GM11168 (cell line): ENCODE data around the gene BCL2L1.
"Not testable (repeated sequence)": the region's sequence is repeated elsewhere in the genome, so short reads cannot be mapped to it uniquely, and the experiment has no call there.

Experiments used
- in situ Hi-C: fragments of 300-500 bp; cut with MboI; formaldehyde crosslinking; loops from one replicate; pipeline ENCODE4 v1.12.0; 2022; ENCODE audit warnings: low sequenced_read_pairs; ENCODE audit not compliant: unreplicated experiment

BCL2L1 gene

DNA sequence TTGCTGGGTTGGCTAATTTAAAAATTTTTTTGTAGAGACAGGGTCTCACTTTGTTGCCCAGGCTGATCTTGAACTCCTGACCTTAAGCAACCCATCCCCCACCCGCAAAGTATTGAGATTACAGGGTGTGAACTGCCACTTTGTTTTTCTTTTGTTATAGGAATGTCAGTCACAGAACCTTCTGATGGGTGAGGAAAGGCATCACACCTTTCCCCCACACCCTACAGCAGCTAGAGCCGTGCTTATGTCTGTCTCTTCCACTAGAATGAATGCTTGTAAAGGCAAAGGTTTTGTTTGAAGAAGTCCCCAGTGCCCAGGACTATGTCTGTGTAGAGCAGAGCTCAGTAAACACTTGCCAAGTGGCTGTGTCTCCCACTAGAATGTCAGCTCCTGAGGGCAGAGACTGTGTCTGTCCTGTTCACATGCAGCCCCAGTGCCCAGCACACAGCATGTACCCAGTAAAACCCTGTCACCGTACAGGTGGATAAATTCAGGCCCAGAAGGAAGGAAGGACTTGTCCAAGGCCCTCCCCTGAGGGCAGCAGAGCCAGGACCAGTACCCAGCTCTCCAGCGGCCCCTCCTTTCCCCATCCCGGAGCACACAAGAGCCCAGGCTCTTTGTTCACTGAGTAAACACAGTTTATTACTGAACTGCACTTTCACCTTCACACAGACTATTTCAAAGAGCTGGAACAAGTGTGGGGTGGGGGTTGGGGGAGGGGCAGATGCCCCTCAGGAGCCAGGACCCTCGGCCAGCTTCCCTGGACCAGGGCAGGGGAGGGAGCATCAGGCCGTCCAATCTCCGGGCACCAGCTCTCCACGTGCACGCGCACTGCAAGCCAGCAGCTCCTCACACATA is 58.6 kb downstream of the BCL2L1 start:
- in situ Hi-C loops = loop anchor here (5.0 kb wide), 1 partner anchor 53 kb away; no protein-coding TSS in a partner anchor

DNA sequence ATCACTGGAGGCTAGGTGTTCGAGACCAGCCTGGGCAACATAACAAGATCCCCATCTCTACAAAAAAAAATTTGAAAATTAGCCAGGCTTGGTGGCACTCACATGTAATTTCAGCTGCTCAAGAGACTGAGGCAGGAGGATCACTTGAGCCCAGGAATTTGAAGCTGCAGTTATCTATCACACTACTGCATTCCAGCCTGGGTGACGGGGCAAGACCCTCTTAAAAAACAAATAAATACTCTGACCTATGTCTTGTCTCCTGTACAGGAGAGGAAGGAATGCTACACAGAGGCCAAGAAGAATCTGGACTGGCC is 59.2 kb downstream of the BCL2L1 start:
- in situ Hi-C loops = loop anchor here (5.0 kb wide), 1 partner anchor 54 kb away; no protein-coding TSS in a partner anchor

DNA sequence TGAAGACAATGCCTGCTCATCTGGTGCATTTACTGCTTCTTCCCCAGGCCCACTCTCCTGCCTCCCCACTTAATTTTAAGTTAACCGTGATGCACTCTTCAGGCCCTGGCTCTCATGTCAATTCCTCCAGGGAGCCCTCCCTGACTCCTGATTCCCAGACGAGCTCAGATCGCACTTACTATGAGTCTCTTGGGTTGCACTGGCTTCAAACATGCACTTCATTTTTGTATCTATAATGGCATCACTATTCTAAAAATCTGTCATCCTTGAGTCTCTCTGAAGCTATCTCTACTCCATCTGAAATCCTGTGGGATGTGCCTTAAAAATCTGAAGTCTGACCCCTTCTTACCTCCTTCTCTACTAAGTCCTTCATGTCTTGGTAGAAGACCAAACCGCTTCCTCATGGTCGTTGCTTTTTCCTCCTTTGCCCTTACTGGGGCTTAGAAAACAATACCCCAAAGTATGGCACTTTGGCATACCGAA is 60.3 kb downstream of the BCL2L1 start:
- in situ Hi-C loops = loop anchor here (5.0 kb wide), 1 partner anchor 55 kb away; no protein-coding TSS in a partner anchor

DNA sequence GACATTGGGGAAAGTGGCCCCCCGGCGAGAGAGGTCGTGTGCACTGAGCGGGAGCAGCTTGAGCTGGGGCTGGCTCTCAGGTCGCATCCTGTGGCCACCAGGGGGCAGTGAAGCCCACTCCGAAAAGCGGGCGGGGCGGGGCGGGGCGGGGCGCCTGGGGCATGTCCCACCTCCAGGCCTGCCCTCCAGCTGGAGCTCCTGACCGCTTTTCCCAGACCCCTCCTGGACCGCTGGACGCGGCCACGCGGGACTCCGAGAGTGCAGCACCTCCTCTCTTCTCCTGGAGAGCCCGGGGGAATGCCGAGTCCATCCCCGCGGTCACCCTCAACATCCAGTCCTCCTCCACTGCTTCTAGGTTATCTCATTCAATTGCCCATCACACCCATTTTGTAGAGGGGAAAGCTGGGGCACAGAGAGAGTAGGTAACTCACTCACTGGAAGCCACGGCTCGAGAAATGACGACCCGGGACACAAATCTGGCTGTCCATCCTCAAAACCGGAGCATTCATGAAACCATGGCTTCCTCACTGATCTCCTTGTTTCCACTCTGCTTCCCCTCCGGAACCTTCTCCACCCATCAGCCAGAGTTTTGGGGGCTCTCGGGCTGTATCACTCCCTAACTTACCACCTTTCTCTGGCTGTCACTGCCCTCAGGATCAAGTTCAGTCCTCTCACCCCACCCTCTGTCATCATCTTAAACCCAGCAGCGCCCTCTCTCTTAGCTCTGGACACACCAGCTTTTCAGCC is 60.9 kb downstream of the BCL2L1 start:
- in situ Hi-C loops = loop anchor here (5.0 kb wide), 1 partner anchor 56 kb away; no protein-coding TSS in a partner anchor

DNA sequence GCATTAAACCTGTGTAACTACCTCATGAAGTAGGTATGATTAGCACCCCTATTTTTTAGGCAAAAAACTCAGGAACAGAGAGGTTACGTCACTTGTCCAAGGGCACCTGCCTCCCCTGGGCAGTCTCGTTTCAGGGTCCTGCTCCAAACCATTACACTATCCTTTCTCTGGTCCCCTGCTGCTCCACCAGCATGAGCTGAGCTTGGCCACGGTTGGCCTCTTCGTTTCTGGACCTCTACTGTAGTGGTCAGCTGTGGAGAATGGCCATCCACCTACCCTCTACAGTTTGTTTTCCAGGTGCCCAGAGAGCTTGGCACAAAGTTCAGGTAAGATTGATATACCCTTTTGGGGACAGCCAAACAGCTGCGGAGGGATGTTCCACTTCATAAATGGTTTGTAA is 68.1 kb downstream of the BCL2L1 start:
- in situ Hi-C loops = no loop called here

DNA sequence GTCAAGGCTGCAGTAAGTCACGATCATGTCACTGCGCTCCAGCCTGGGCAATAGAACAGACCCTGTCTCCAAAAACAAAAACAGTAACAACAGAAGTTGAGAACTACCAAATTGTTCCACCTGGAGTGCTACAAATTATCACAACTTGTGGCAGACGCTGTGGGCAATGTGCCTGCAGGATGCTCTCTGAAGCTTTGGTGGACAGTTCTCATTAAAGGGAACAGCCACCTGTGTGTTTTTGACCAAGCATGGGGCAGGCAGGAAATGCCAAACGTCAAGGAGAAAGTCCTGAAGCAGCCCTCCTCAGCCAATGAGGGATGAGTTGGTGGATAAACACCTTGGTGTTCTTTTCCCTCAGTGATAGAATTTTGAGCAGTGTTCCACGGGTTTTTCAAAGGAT is 69.1 kb downstream of the BCL2L1 start:
- in situ Hi-C loops = no loop called here

DNA sequence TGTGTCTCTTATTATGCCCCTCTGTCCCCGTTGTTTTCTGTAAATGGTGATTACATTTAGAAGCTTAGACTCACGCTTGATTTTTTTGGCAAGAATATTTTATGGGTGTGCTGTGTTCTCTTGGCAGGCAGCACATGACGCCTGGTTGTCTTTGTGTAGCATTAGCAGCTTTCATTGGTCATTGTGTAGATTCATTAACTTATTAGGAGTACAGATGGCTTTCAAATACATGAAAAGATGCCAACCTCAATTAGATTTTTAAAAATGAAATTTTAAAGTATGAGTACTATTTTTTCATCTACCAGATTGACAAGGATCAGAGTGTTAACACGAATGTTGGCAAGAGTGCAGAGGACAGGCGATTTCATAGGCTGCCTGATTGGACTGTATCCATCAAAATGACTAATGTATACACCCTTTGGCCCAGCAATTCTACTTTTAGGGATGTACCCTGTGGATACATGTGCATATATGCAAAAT is 69.7 kb downstream of the BCL2L1 start:
- in situ Hi-C loops = no loop called here

DNA sequence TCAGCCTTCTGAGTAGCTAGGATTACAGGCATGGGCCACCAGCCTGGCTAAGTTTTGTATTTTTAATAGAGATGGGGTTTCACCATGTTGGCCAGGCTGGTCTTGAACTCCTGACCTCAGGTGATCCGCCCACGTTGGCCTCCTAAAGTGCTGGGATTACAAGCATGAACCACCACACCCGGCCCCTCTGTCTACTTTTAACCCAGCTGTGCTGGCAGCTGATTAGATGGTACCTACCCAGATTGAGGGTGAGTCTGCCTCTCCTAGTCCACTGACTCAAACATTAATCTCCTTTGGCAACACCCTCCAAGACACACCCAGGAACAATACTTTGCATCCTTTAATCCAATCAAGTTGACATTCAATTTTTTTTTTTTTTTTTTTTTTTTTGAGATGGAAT is 74.6 kb downstream of the BCL2L1 start:
- in situ Hi-C loops = not testable (repeated sequence)

DNA sequence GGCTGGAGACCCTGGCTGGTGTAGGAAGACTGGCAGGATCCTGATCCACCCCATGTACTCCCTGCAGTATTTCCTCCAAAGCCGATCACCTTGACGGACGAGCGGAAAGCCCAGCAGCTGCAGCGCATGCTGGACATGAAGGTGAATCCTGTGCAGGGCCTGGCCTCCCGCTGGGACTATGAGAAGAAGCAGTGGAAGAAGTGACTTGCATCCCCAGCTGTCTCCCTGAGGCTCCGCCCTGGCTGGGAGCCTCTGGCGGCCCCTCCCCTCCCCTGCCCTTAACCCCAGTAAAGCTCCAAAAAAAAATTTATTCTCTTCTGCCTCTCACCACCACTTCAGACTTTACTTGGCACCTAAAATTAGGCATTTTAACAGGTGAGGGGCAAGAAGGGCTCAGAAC is 78.0 kb downstream of the BCL2L1 start:
- in situ Hi-C loops = no loop called here

DNA sequence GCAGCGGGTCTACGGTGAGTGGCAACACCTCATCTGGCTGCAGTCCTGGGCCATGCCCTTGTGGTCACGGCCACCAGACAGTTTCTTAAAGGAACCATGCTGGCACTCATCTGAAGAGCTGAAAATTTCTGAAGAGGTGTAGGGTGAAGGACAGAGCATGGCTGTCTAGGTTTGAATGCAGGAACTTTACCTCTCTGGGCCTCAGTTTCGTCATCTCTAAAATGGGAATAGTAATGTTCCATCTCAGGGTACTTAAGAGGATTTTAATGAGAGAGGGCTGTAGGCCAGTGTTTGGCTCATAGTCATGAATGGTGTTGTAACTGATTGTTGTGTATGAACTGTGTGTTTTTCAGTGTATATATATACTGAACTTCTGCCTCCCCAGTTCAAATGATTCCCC is 79.1 kb downstream of the BCL2L1 start:
- in situ Hi-C loops = no loop called here

DNA sequence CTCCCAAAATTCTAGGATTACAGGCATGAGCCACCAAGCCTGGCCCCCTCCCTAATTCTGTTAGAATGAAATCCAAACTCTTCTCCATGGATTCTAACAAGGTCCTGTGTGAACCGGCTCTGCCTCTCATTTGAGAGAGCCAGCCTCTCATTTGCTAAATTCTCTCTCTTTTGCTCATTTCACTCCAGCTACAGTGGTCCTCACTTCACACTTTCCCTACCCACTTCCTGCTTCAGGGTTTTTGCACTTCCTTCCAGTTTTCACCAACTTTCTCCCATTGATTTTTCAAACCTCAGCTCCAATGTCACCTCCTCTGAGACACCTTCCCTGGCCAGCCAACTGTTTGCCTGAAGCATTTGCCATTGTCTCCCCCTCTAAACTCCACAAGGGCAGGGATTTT is 79.8 kb downstream of the BCL2L1 start:
- in situ Hi-C loops = no loop called here

DNA sequence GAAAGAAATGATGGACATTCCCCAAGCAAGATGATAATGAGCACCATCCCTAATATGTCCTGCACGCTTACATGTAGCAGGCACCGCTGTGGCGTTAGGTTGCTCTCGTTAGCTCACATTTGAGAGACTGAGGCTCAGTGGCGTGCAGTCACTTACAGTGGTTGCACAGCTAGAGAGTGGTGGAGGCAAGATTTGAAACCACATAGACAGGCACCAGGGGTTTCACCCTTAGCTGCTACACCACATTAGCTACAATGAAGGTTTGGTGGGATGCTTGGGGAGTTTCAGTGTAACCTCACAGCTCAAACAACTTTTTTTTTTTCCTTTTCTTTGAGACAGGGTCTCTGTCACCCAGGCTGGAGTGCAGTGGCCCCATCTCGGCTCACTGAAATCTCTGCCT is 81.3 kb downstream of the BCL2L1 start:
- in situ Hi-C loops = no loop called here

DNA sequence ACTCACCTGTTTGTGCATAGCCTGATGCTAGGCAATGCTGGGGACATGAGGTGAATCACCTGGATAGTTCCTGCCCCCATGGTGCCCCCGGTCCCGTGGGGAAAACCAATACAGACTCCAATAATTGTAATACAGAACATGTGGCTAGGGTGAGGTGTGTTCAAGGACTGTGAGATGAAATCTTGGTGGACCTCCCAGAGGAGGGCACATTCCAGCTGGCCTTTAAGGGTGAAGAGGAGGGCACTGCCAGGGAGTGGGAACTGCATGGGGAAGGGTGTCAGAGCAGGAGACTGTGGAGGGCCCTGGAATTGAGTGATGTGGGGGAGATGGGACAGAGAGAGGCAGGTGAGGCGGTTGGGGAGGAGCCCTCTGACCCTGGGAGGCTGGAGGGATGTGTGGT is 82.4 kb downstream of the BCL2L1 start:
- in situ Hi-C loops = no loop called here

DNA sequence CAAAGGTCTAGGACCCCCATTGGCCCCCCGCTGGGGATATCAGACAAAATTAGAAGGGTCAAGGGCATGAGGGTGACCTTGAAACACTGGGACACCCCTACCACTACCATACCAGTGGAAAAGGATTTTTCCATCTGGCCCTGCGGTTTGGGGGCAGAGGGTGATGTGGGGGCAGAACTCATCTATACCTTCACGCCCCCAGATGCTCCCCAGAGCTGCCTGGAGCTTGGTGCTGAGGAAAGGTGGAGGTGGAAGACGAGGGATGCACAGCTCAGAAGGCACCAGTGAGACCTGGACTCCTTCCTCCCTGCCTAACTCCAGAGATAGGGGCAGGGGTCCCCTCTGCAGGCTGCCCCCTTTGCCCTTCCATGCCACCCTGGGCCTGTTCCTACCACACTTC is 83.9 kb downstream of the BCL2L1 start:
- in situ Hi-C loops = no loop called here

DNA sequence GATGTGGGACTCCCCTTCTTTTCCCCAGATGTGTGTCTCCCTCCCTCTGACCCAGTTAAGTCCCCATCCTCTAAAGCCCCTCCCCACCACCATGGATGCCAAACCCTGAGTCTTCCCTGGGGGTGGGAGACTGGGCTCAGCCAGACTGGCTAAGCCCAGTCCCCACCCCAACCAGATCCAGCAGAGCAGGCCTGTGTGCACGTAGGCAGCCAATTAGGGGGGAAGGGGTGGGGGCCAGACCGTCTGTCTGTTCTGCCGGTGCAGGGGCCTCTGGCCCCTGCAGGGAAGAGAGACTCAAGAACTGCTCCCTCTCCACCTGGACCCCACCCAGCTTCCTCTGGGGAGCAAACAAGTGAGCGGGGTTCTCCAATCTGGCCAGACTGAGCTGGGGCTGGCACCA is 84.4 kb downstream of the BCL2L1 start:
- in situ Hi-C loops = no loop called here

DNA sequence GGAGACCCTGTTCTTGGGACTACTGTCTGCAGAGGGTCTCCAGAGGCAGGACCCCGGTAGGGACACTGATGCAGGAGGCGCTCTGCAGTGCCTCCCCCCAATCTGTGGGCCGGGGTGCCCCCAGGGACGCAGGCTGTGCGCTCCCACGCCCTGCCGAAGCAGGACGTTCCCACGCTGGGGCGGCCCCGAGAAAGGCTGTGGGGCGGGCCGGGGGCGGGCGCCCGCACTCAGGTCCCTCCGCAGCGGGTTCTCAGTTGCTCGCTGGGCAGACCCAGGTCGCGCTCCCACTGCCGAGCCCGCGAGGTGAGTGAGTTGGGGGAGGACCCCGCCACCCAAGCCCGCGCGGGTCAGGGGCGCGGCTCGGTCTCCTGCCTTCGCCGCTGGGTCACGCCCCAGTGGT is 85.0 kb downstream of the BCL2L1 start, which contains the start of gene COX4I2:
COX4I2 (plus strand) TSS at position 253 of the 400 bp plus-strand sequence. CDS start 1,106 bp downstream, outside the sequence.
- in situ Hi-C loops = no loop called here

DNA sequence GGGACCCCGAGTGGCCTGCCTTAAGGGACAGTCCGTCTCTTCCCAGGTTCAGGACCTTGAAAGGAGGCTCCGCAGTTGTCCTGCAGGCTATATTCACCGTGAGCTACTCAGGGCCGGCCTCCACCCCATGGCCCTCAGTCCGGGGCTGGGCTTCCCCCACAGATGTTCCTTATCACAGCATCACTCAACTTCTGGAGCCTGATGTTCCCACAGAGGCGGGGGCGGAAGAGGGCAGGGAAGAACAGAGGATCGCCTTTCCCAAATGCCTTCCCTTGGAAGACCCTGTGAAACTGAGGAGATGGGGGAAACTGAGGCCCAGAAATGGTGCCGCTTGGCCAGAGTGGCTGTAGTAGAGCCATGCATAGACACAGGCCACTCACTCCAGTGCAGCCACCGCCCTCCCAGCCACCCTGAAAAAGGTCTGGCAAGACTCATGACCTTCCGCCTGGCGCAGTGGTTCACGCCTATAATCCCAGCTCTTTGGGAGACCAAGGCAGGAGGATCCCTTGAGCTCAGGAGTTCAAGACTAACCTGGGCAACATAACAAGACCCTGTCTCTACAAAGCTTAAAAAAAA is 89.2 kb downstream of the BCL2L1 start:
- in situ Hi-C loops = no loop called here

DNA sequence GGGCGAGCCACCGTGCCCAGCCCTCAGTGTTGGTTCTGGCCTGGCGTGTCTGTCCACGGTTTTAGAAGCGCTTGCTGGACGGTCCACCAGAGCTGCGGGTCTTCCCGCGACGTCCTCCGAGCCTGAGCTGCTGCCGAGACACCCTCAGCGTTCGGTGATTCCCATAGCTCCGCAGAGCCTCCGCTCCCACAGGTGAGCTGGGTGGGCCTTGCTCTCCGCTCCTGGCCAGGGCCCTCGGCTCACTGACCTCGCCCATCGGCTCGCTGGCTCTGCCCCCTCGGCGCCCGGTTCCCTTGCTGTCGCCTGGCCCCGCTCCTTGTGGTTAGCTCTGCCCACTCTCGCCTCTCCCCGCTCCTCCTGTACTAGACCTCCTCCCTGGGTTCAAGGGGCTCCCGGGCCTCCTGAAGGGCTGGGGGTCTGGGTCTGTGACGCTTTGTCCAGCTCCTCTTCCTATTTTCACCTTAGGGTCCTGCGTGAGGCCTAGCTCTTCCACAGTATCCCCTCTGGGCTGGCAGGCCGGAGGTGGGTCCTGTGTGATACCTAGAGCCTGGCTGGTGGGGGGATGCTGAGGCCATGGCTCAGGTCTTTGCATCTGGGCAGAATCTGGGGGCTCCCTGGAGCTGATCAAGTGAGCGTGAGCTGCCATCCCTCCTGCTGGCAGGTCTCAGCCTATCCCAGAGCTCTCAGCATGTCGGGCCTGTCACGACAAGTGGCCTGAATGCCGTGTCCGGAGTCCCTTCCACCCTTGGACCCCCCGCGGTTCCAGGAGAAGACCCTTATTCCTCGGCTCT is 89.9 kb downstream of the BCL2L1 start:
- in situ Hi-C loops = no loop called here

DNA sequence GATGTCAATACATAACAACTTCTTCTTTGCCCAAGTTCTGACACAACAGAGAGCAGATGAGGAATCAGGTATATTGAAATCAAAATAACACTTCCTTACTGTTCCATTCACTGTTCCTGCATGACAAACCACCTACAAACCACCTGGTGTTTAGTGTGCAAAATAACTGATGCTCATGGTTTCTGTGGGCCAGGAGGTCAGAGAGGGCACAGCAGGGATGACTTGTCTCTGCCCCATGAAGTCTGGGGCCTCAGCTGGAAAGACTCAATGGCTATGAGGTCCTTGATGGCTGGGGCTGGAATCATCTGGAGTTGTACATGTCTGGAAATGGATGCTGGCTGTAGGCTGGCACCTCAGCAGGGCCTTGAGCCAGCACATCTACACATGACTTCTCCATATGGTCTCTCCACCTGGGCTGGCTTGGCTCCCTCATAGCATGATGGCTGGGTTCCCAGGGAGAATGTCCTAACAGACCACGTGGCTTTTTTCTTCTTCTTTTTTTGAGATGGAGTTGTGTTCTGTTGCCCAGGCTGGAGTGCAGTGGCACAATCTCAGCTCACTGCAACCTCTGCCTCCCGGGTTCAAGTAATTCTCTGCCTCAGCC is 92.4 kb downstream of the BCL2L1 start:
- in situ Hi-C loops = no loop called here

DNA sequence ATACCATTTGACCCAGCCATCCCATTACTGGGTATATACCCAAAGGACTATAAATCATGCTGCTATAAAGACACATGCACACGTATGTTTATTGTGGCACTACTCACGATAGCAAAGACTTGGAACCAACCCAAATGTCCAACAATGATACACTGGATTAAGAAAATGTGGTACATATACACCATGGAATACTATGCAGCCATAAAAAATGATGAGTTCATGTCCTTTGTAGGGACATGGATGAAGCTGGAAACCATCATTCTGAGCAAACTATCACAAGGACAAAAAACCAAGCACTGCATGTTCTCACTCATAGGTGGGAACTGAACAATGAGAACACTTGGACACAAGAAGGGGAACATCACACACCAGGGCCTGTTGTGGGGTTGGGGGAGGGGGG is 94.6 kb downstream of the BCL2L1 start:
- in situ Hi-C loops = not testable (repeated sequence)
